WTC11 (cell line): ENCODE data around the gene RGS11. TPM values are rescaled to one million over a fixed set of nuclear protein-coding genes. Genes with fewer than 3 reads are reported as not detected.

Experiments used
- ATAC-seq: fragments of 200-7000 bp; cut with Tn5 transposase; 2 replicates; pipeline ENCODE4 v1.10.0; 2021; ENCODE audit warnings: mild to moderate bottlenecking, moderate library complexity
- CTCF ChIA-PET: fragments of 300-600 bp; sonication (Branson Sonifier 250); formaldehyde crosslinking; loops from one replicate; lab custom pipeline; 2021; ENCODE audit warnings: antibody characterized with exemption; lab: Charles Lee
- POLR2A ChIA-PET: fragments of 350-600 bp; sonication (Branson Sonifier 250); formaldehyde crosslinking; loops from one replicate; lab custom pipeline; 2021; ENCODE audit warnings: antibody characterized with exemption; lab: Charles Lee
- DNase-seq: peaks from one replicate; pipeline ENCODE4 v3.0.0; 2021; ENCODE audit warnings: low spot score
- H3K27ac Mint-ChIP-seq: 2 replicates; pipeline ENCODE4 v1.8.0; 2021; ENCODE audit warnings: mixed read lengths
- H3K27me3 Mint-ChIP-seq: 2 replicates; pipeline ENCODE4 v1.8.0; 2021; ENCODE audit warnings: low read depth, mild to moderate bottlenecking, moderate library complexity, mixed read lengths
- H3K36me3 Mint-ChIP-seq: 2 replicates; pipeline ENCODE4 v1.8.0; 2021; ENCODE audit warnings: mixed read lengths
- H3K4me1 Mint-ChIP-seq: 2 replicates; pipeline ENCODE4 v1.8.0; 2022; ENCODE audit warnings: mixed read lengths
- H3K4me3 Mint-ChIP-seq: 2 replicates; pipeline ENCODE4 v1.8.0; 2021; ENCODE audit warnings: mild to moderate bottlenecking, moderate library complexity, mixed read lengths
- H3K9me3 Mint-ChIP-seq: 2 replicates; pipeline ENCODE4 v1.8.0; 2021; ENCODE audit warnings: mixed read lengths
- AR ChIP-seq: fragments of 250-450 bp; sonication (Bioruptor Pico); IDR thresholded peaks from 2 replicates; pipeline ENCODE4 v1.9.0; 2021; ENCODE audit warnings: mild to moderate bottlenecking
- ATF3 ChIP-seq: sonication (generic); formaldehyde crosslinking; conservative IDR thresholded peaks from 2 replicates; pipeline ENCODE4 v1.8.1; 2022; ENCODE audit warnings: mild to moderate bottlenecking, missing genetic modification reagents
- CREM ChIP-seq: sonication (generic); formaldehyde crosslinking; IDR thresholded peaks from 2 replicates; pipeline ENCODE4 v1.8.1; 2022; ENCODE audit warnings: mild to moderate bottlenecking, missing genetic modification reagents, moderate library complexity
- ERG ChIP-seq: fragments of 250-450 bp; sonication (Bioruptor Pico); IDR thresholded peaks from 2 replicates; pipeline ENCODE4 v1.8.0; 2021; ENCODE audit warnings: mild to moderate bottlenecking
- ETV6 ChIP-seq: sonication (generic); formaldehyde crosslinking; IDR thresholded peaks from 2 replicates; pipeline ENCODE4 v1.8.1; 2022; ENCODE audit warnings: mild to moderate bottlenecking, missing genetic modification reagents
- FOXJ3 ChIP-seq: sonication (generic); formaldehyde crosslinking; IDR thresholded peaks from 2 replicates; pipeline ENCODE4 v1.9.0; 2021; ENCODE audit warnings: missing genetic modification reagents, mild to moderate bottlenecking, borderline replicate concordance
- FOXK1 ChIP-seq: sonication (generic); formaldehyde crosslinking; IDR thresholded peaks from 2 replicates; pipeline ENCODE4 v1.8.0; 2022; ENCODE audit warnings: mild to moderate bottlenecking, moderate library complexity, missing genetic modification reagents
- GRHL2 ChIP-seq: fragments of 250-450 bp; sonication (Bioruptor Pico); IDR thresholded peaks from 2 replicates; pipeline ENCODE4 v1.8.0; 2022; ENCODE audit warnings: mild to moderate bottlenecking, moderate library complexity; ENCODE audit not compliant: insufficient replicate concordance, severe bottlenecking
- IRF2 ChIP-seq: sonication (generic); formaldehyde crosslinking; IDR thresholded peaks from 2 replicates; pipeline ENCODE4 v1.8.0; 2022; ENCODE audit warnings: low read depth, missing genetic modification reagents, borderline replicate concordance
- NFYB ChIP-seq: sonication (generic); formaldehyde crosslinking; conservative IDR thresholded peaks from 2 replicates; pipeline ENCODE4 v1.8.0; 2022; ENCODE audit warnings: low read depth, missing genetic modification reagents
- NR2C2 ChIP-seq: sonication (generic); formaldehyde crosslinking; IDR thresholded peaks from 2 replicates; pipeline ENCODE4 v1.8.0; 2022; ENCODE audit warnings: mild to moderate bottlenecking, missing genetic modification reagents
- PRRX2 ChIP-seq: fragments of 250-450 bp; sonication (Bioruptor Pico); IDR thresholded peaks from 2 replicates; pipeline ENCODE4 v1.8.0; 2021; ENCODE audit warnings: mild to moderate bottlenecking
- ZBTB43 ChIP-seq: sonication (generic); formaldehyde crosslinking; IDR thresholded peaks from 2 replicates; pipeline ENCODE4 v1.8.1; 2023; ENCODE audit warnings: mild to moderate bottlenecking, missing genetic modification reagents
- ZNF121 ChIP-seq: sonication (generic); formaldehyde crosslinking; IDR thresholded peaks from 2 replicates; pipeline ENCODE4 v1.8.0; 2023; ENCODE audit warnings: missing genetic modification reagents
- ZNF219 ChIP-seq: sonication (generic); formaldehyde crosslinking; IDR thresholded peaks from 2 replicates; pipeline ENCODE4 v1.8.0; 2023; ENCODE audit warnings: missing genetic modification reagents, mild to moderate bottlenecking, borderline replicate concordance
- ZNF416 ChIP-seq: fragments of 250-450 bp; sonication (Bioruptor Pico); IDR thresholded peaks from 2 replicates; pipeline ENCODE4 v1.9.0; 2021; ENCODE audit warnings: mild to moderate bottlenecking, inconsistent platforms
- ZNF425 ChIP-seq: fragments of 250-450 bp; sonication (Bioruptor Pico); conservative IDR thresholded peaks from 2 replicates; pipeline ENCODE4 v1.9.0; 2021; ENCODE audit warnings: mild to moderate bottlenecking
- total RNA-seq: library from RNA; stranded (reverse); gene quantifications from 3 replicates; pipeline ENCODE4 v1.2.3, GENCODE V29; 2021
- TF ChIP-seq, protein P1 (sequence below): sonication (generic); formaldehyde crosslinking; IDR thresholded peaks from 2 replicates; pipeline ENCODE4 v1.8.1; 2022; ENCODE audit warnings: mild to moderate bottlenecking, moderate library complexity, missing genetic modification reagents
- TF ChIP-seq, protein P2 (sequence below): sonication (generic); formaldehyde crosslinking; IDR thresholded peaks from 2 replicates; pipeline ENCODE4 v1.8.0; 2023; ENCODE audit warnings: missing genetic modification reagents, mild to moderate bottlenecking, borderline replicate concordance
- TF ChIP-seq, protein P3 (sequence below): sonication (generic); formaldehyde crosslinking; IDR thresholded peaks from 2 replicates; pipeline ENCODE4 v1.8.1; 2022; ENCODE audit warnings: missing genetic modification reagents, borderline replicate concordance

The RGS11 gene
- total RNA-seq, 1 experiment from 2014 or later: 1.8 TPM

DNA sequence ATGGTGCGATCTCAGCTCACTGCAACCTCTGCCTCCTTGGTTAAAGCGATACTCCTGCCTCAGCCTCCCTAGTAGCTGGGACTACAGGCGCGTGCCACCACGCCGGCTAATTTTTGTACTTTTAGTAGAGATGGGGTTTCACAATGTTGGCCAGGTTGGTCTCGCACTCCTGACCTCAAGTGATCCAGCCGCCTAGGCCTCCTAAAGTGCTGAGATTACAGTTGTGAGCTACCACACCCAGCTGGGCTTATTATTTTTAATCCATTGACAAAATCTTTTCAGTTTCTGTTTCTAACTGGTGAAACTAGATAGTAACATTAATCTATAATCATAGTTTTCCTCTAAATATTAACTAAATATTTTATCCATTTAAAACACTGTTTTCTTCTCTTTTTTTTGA is 35.2 kb downstream of the RGS11 start:
- Mint-ChIP-seq H3K27me3 (no peaks in the 10 kb centered on the region), H3K9me3 (no peaks in the 10 kb centered on the region), H3K4me1 (peaks cover 1% of the 10 kb centered on the region; the same call in 1 of the 2 replicates), H3K36me3 (peaks cover 6% of the 10 kb centered on the region), H3K4me3 (no peak overlapping the region), H3K27ac (no peak overlapping the region)
- CTCF ChIA-PET: interaction anchor here (0.9 to 1.2 kb wide), 3 partner anchors 12 to 112 kb away, joined by 3 read pairs; no protein-coding TSS in a partner anchor
- no peak for ATAC-seq
- POLR2A ChIA-PET: no interaction called here
- TF ChIP-seq ZNF219 (CRISPR knock-in tag) (no peak), ETV6 (CRISPR knock-in tag) (no peak), ZNF416 (CRISPR knock-in tag) (no peak), ATF3 (CRISPR knock-in tag) (no peak), NFYB (CRISPR knock-in tag) (no peak), CREM (CRISPR knock-in tag) (no peak), ERG (no peak), PRRX2 (CRISPR knock-in tag) (no peak)
- TF ChIP-seq, protein P1, sequence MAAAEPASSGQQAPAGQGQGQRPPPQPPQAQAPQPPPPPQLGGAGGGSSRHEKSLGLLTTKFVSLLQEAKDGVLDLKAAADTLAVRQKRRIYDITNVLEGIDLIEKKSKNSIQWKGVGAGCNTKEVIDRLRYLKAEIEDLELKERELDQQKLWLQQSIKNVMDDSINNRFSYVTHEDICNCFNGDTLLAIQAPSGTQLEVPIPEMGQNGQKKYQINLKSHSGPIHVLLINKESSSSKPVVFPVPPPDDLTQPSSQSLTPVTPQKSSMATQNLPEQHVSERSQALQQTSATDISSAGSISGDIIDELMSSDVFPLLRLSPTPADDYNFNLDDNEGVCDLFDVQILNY (CRISPR knock-in tag): no peak
- DNase-seq: no peak

GRCh38 chr16:239948-240277 is 35.8 kb downstream of the RGS11 start:
- Mint-ChIP-seq H3K4me1 (peaks cover 3% of the 10 kb centered on the region; the same call in 1 of the 2 replicates), H3K27ac (no peak overlapping the region), H3K9me3 (no peaks in the 10 kb centered on the region), H3K36me3 (peaks cover 6% of the 10 kb centered on the region), H3K4me3 (no peak overlapping the region), H3K27me3 (0 out of 2 replicates have a peak, but pooled peaks cover 3% of the 10 kb centered on the region)
- DNase-seq (no peak), ATAC-seq (no peak)
- ChIA-PET POLR2A (no interaction called here), CTCF (interaction anchor here (0.9 to 1.1 kb wide), 3 partner anchors 58 to 143 kb away, joined by 3 to 5 read pairs (median 3); no protein-coding TSS in a partner anchor)
- TF ChIP-seq ZNF121 (CRISPR knock-in tag): no peak
- no peak for TF ChIP-seq ZBTB43
- TF ChIP-seq IRF2 (CRISPR knock-in tag): no peak
- no peak for TF ChIP-seq ZNF425 (CRISPR knock-in tag)
- TF ChIP-seq GRHL2 (CRISPR knock-in tag): no peak
- TF ChIP-seq AR: no peak
- TF ChIP-seq, protein P2, sequence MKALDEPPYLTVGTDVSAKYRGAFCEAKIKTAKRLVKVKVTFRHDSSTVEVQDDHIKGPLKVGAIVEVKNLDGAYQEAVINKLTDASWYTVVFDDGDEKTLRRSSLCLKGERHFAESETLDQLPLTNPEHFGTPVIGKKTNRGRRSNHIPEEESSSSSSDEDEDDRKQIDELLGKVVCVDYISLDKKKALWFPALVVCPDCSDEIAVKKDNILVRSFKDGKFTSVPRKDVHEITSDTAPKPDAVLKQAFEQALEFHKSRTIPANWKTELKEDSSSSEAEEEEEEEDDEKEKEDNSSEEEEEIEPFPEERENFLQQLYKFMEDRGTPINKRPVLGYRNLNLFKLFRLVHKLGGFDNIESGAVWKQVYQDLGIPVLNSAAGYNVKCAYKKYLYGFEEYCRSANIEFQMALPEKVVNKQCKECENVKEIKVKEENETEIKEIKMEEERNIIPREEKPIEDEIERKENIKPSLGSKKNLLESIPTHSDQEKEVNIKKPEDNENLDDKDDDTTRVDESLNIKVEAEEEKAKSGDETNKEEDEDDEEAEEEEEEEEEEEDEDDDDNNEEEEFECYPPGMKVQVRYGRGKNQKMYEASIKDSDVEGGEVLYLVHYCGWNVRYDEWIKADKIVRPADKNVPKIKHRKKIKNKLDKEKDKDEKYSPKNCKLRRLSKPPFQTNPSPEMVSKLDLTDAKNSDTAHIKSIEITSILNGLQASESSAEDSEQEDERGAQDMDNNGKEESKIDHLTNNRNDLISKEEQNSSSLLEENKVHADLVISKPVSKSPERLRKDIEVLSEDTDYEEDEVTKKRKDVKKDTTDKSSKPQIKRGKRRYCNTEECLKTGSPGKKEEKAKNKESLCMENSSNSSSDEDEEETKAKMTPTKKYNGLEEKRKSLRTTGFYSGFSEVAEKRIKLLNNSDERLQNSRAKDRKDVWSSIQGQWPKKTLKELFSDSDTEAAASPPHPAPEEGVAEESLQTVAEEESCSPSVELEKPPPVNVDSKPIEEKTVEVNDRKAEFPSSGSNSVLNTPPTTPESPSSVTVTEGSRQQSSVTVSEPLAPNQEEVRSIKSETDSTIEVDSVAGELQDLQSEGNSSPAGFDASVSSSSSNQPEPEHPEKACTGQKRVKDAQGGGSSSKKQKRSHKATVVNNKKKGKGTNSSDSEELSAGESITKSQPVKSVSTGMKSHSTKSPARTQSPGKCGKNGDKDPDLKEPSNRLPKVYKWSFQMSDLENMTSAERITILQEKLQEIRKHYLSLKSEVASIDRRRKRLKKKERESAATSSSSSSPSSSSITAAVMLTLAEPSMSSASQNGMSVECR (CRISPR knock-in tag): no peak
- no peak for TF ChIP-seq FOXK1 (CRISPR knock-in tag)
- no peak for TF ChIP-seq FOXJ3 (CRISPR knock-in tag)
- TF ChIP-seq, protein P3, sequence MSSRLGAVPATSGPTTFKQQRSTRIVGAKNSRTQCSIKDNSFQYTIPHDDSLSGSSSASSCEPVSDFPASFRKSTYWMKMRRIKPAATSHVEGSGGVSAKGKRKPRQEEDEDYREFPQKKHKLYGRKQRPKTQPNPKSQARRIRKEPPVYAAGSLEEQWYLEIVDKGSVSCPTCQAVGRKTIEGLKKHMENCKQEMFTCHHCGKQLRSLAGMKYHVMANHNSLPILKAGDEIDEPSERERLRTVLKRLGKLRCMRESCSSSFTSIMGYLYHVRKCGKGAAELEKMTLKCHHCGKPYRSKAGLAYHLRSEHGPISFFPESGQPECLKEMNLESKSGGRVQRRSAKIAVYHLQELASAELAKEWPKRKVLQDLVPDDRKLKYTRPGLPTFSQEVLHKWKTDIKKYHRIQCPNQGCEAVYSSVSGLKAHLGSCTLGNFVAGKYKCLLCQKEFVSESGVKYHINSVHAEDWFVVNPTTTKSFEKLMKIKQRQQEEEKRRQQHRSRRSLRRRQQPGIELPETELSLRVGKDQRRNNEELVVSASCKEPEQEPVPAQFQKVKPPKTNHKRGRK (CRISPR knock-in tag): no peak
- TF ChIP-seq NR2C2 (CRISPR knock-in tag): no peak
